Karpas-422 (cell line): ENCODE data around the gene PPFIBP2. TPM values are rescaled to one million over a fixed set of nuclear protein-coding genes. Genes with fewer than 3 reads are reported as not detected.
A peak's percentile ranks its signal among the peaks of the same experiment; 100 is the strongest.

Source experiments
- DNase-seq: peaks from one replicate; pipeline ENCODE4 v3.0.0-alpha.2; 2015
- H2AFZ ChIP-seq: fragments of 200-600 bp; sonication (generic); 2 replicates; pipeline ENCODE4 v1.6.1; 2014; ENCODE audit warnings: antibody characterized with exemption, low read length, mixed read lengths
- H3K27ac ChIP-seq: fragments of 200-600 bp; sonication (generic); 2 replicates; pipeline ENCODE4 v1.5.1; 2014; ENCODE audit warnings: mild to moderate bottlenecking, low read length, moderate library complexity
- H3K27me3 ChIP-seq: fragments of 200-600 bp; sonication (generic); 2 replicates; pipeline ENCODE4 v1.6.1; 2014; ENCODE audit warnings: low read length, mixed read lengths
- H3K36me3 ChIP-seq: fragments of 200-600 bp; sonication (generic); 2 replicates; pipeline ENCODE4 v1.6.1; 2014; ENCODE audit warnings: low read length, mixed read lengths; ENCODE audit not compliant: insufficient read depth
- H3K4me1 ChIP-seq: fragments of 200-600 bp; sonication (generic); 2 replicates; pipeline ENCODE4 v1.6.1; 2014; ENCODE audit warnings: mild to moderate bottlenecking, low read length, mixed read lengths
- H3K4me2 ChIP-seq: fragments of 200-600 bp; sonication (generic); 2 replicates; pipeline ENCODE4 v1.6.1; 2014; ENCODE audit warnings: low read length, low read depth, mild to moderate bottlenecking; ENCODE audit not compliant: poor library complexity, severe bottlenecking
- H3K4me3 ChIP-seq: fragments of 200-600 bp; sonication (generic); 2 replicates; pipeline ENCODE4 v1.5.1; 2014; ENCODE audit warnings: mild to moderate bottlenecking, antibody characterized with exemption, low read length, mixed read lengths
- H3K79me2 ChIP-seq: fragments of 200-600 bp; sonication (generic); 2 replicates; pipeline ENCODE4 v1.6.1; 2014; ENCODE audit warnings: mild to moderate bottlenecking, low read length, mixed read lengths
- H3K9ac ChIP-seq: fragments of 200-600 bp; sonication (generic); 2 replicates; pipeline ENCODE4 v1.6.0; 2014; ENCODE audit warnings: low read length
- H3K9me2 ChIP-seq: fragments of 200-600 bp; sonication (generic), shearing (Covaris generic); replicated peaks from 2 replicates; pipeline ENCODE4 v1.6.0; 2014; ENCODE audit warnings: mild to moderate bottlenecking, low read length, moderate library complexity; ENCODE audit not compliant: insufficient read depth
- H3K9me3 ChIP-seq: fragments of 300-700, 200-600 bp; sonication (generic); 2 replicates; pipeline ENCODE4 v1.6.1; 2014; ENCODE audit warnings: low read length, mixed read lengths
- H4K20me1 ChIP-seq: fragments of 200-600 bp; sonication (generic); 2 replicates; pipeline ENCODE4 v1.6.1; 2014; ENCODE audit warnings: mild to moderate bottlenecking, antibody characterized with exemption, low read length, low read depth; ENCODE audit not compliant: insufficient read depth
- total RNA-seq: library from RNA; depleted of rRNA; stranded (reverse); fragments of >200 nt; shearing (Covaris generic); gene quantifications from 2 replicates; pipeline ENCODE4 v1.2.3, GENCODE V29; 2014; ENCODE audit warnings: low replicate concordance

PPFIBP2 gene
- total RNA-seq, 1 experiment from 2014 or later = 36.5 TPM

- H3K27ac ChIP-seq = no peak overlapping the region
- H3K9me3 ChIP-seq = no peaks in the 10 kb centered on the region
- H3K4me1 ChIP-seq = peaks cover 5% of the 10 kb centered on the region; the same call in 1 of the 2 replicates
- no peaks in the 10 kb centered on the region for H3K79me2 ChIP-seq
- H2AFZ ChIP-seq = no peak overlapping the region
- H3K36me3 ChIP-seq = no peaks in the 10 kb centered on the region
- no peak overlapping the region for H3K9ac ChIP-seq
- no peak overlapping the region for H3K4me3 ChIP-seq
- H3K9me2 ChIP-seq = no peaks in the 10 kb centered on the region
- H4K20me1 ChIP-seq = peaks cover 27% of the 10 kb centered on the region; the same call in 1 of the 2 replicates
- H3K4me2 ChIP-seq = no peak overlapping the region
- DNase-seq = no peak
- H3K27me3 ChIP-seq = no peaks in the 10 kb centered on the region
Measured at GRCh38 chr11:7567311-7567710, 53.5 kb downstream of the PPFIBP2 start.

GRCh38 chr11:7569044-7569443 is 55.2 kb downstream of the PPFIBP2 start:
- no peak overlapping the region for H3K4me2 ChIP-seq
- H3K4me1 ChIP-seq = peaks cover 5% of the 10 kb centered on the region; the same call in 1 of the 2 replicates
- no peak overlapping the region for H3K9ac ChIP-seq
- no peaks in the 10 kb centered on the region for H3K9me2 ChIP-seq
- no peak overlapping the region for H2AFZ ChIP-seq
- H3K27ac ChIP-seq = no peak overlapping the region
- no peaks in the 10 kb centered on the region for H3K9me3 ChIP-seq
- H4K20me1 ChIP-seq = peaks cover 27% of the 10 kb centered on the region; the same call in 1 of the 2 replicates
- H3K4me3 ChIP-seq = no peak overlapping the region
- no peaks in the 10 kb centered on the region for H3K79me2 ChIP-seq
- H3K36me3 ChIP-seq = no peaks in the 10 kb centered on the region
- no peaks in the 10 kb centered on the region for H3K27me3 ChIP-seq
- no peak for DNase-seq

- no peaks in the 10 kb centered on the region for H3K27me3 ChIP-seq
- H3K4me2 ChIP-seq = no peak overlapping the region
- no peak overlapping the region for H3K27ac ChIP-seq
- no peaks in the 10 kb centered on the region for H3K79me2 ChIP-seq
- H3K9me3 ChIP-seq = no peaks in the 10 kb centered on the region
- H3K36me3 ChIP-seq = no peaks in the 10 kb centered on the region
- no peaks in the 10 kb centered on the region for H3K9me2 ChIP-seq
- H4K20me1 ChIP-seq = peaks cover 31% of the 10 kb centered on the region; the same call in 1 of the 2 replicates
- peaks cover 5% of the 10 kb centered on the region; the same call in 1 of the 2 replicates for H3K4me1 ChIP-seq
- no peak overlapping the region for H3K4me3 ChIP-seq
- H2AFZ ChIP-seq = no peak overlapping the region
- H3K9ac ChIP-seq = no peak overlapping the region
- DNase-seq = no peak
Measured at GRCh38 chr11:7570241-7570640, 56.4 kb downstream of the PPFIBP2 start.

GRCh38 chr11:7570938-7571521 is 57.2 kb downstream of the PPFIBP2 start:
- H3K4me3 ChIP-seq = no peak overlapping the region
- H3K9ac ChIP-seq = no peak overlapping the region
- H3K4me1 ChIP-seq = peaks cover 5% of the 10 kb centered on the region; the same call in 1 of the 2 replicates
- DNase-seq = no peak
- no peaks in the 10 kb centered on the region for H3K9me3 ChIP-seq
- peaks cover 34% of the 10 kb centered on the region; the same call in 1 of the 2 replicates for H4K20me1 ChIP-seq
- H3K27me3 ChIP-seq = no peaks in the 10 kb centered on the region
- H3K27ac ChIP-seq = no peak overlapping the region
- H3K36me3 ChIP-seq = no peaks in the 10 kb centered on the region
- H3K4me2 ChIP-seq = no peak overlapping the region
- no peak overlapping the region for H2AFZ ChIP-seq
- no peaks in the 10 kb centered on the region for H3K79me2 ChIP-seq
- no peaks in the 10 kb centered on the region for H3K9me2 ChIP-seq

- H4K20me1 ChIP-seq = peaks cover 34% of the 10 kb centered on the region; the same call in 1 of the 2 replicates
- DNase-seq = peak; percentile 72
- peaks cover 5% of the 10 kb centered on the region; the same call in 1 of the 2 replicates for H3K4me1 ChIP-seq
- no peaks in the 10 kb centered on the region for H3K9me2 ChIP-seq
- no peaks in the 10 kb centered on the region for H3K79me2 ChIP-seq
- H2AFZ ChIP-seq = no peak overlapping the region
- no peak overlapping the region for H3K9ac ChIP-seq
- H3K4me2 ChIP-seq = no peak overlapping the region
- H3K27ac ChIP-seq = no peak overlapping the region
- H3K9me3 ChIP-seq = no peaks in the 10 kb centered on the region
- H3K27me3 ChIP-seq = no peaks in the 10 kb centered on the region
- no peaks in the 10 kb centered on the region for H3K36me3 ChIP-seq
- H3K4me3 ChIP-seq = no peak overlapping the region
Measured at GRCh38 chr11:7571640-7572000, 57.8 kb downstream of the PPFIBP2 start.

- Histone ChIP-seq H3K27me3 (no peaks in the 10 kb centered on the region), H2AFZ (no peak overlapping the region)
Measured at GRCh38 chr11:7572001-7572712, 58.4 kb downstream of the PPFIBP2 start.

GRCh38 chr11:7573193-7573557 is 59.4 kb downstream of the PPFIBP2 start:
- Histone ChIP-seq H3K9me3 (no peaks in the 10 kb centered on the region), H2AFZ (no peak overlapping the region), H4K20me1 (peaks cover 34% of the 10 kb centered on the region; the same call in 1 of the 2 replicates), H3K4me3 (no peak overlapping the region), H3K9ac (no peak overlapping the region), H3K4me1 (peaks cover 5% of the 10 kb centered on the region; the same call in 1 of the 2 replicates), H3K27me3 (no peaks in the 10 kb centered on the region), H3K36me3 (no peaks in the 10 kb centered on the region), H3K27ac (no peak overlapping the region), H3K9me2 (no peaks in the 10 kb centered on the region), H3K79me2 (no peaks in the 10 kb centered on the region), H3K4me2 (no peak overlapping the region)
- DNase-seq = no peak

More at GRCh38 chr11:7572001-7572712, 58.4 kb downstream of the PPFIBP2 start:
- Histone ChIP-seq H3K9ac (no peak overlapping the region), H3K4me3 (no peak overlapping the region), H3K27ac (no peak overlapping the region), H3K9me3 (no peaks in the 10 kb centered on the region), H3K4me2 (no peak overlapping the region), H3K4me1 (peaks cover 5% of the 10 kb centered on the region; the same call in 1 of the 2 replicates), H4K20me1 (peaks cover 34% of the 10 kb centered on the region; the same call in 1 of the 2 replicates), H3K9me2 (no peaks in the 10 kb centered on the region), H3K36me3 (no peaks in the 10 kb centered on the region), H3K79me2 (no peaks in the 10 kb centered on the region)
- no peak for DNase-seq

- DNase-seq = no peak
- Histone ChIP-seq H3K27ac (no peak overlapping the region), H2AFZ (no peak overlapping the region), H3K9me2 (no peaks in the 10 kb centered on the region), H3K79me2 (no peaks in the 10 kb centered on the region), H3K9ac (no peak overlapping the region), H3K4me3 (no peak overlapping the region), H3K36me3 (no peaks in the 10 kb centered on the region), H3K9me3 (no peaks in the 10 kb centered on the region), H4K20me1 (peaks cover 34% of the 10 kb centered on the region; the same call in 1 of the 2 replicates), H3K27me3 (no peaks in the 10 kb centered on the region), H3K4me2 (no peak overlapping the region), H3K4me1 (peaks cover 5% of the 10 kb centered on the region; the same call in 1 of the 2 replicates)
Measured at GRCh38 chr11:7573558-7574296, 59.9 kb downstream of the PPFIBP2 start.
